ENCODE results near the gene YIPF6.
A peak's percentile ranks its signal among the peaks of the same experiment; 100 is the strongest.
"Not testable (repeated sequence)": the region's sequence is repeated elsewhere in the genome, so short reads cannot be mapped to it uniquely, and the experiment has no call there.

YIPF6 gene

DNA sequence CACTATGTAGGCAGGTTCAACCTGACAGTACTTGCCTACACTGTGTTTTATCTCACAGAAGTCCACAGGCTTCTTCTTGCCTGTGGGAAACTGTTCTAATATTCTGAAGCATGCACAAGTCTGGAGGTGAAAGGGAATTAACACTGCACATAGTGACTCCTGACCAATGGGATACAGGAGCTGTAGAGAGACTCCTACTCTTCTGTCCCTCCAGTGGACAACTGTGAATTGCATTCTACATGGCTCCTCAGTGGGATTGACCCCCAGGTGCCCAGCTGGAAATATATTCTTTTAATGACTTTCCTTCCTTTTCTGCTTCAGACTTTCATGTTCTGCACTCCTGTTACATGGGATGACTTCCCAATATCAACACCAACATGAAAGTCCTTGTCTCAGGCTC lies 8.2 kb upstream of the YIPF6 start:
- Mint-ChIP-seq H3K27me3 (peaks cover 3% of the 10 kb centered on the region), H3K27ac (no peak overlapping the region), H3K9me3 (peaks cover 6% of the 10 kb centered on the region), H3K36me3 (ENCODE audit: low read depth) (no peaks in the 10 kb centered on the region), H3K4me1 (ENCODE audit: low read depth) (no peaks in the 10 kb centered on the region), H3K4me3 (no peak overlapping the region)
- intact Hi-C loops (cut with micrococcal nuclease) = no loop called here

DNA sequence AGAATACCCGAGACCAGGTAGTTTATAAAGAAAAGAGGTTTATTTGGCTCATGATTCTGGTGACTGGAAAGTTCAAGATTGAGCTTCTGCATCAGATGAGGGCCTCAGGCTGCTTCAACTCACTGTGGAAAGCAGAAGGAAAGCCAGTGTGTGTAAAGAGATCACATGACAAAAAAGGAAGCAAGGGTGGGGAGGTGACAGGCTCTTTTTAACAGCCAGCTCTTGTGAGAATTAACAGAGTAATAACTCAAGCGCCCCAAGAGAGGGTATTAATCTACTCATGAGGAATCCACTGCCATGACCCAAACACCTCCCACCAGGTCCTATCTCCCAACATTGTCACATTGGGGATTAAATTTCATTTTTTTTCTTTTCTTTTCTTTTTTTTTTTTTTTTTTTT lies 6.3 kb upstream of the YIPF6 start:
- Mint-ChIP-seq H3K4me3 (no peak overlapping the region), H3K4me1 (ENCODE audit: low read depth) (no peaks in the 10 kb centered on the region), H3K27me3 (peaks cover 5% of the 10 kb centered on the region), H3K27ac (no peak overlapping the region), H3K9me3 (peaks cover 6% of the 10 kb centered on the region), H3K36me3 (ENCODE audit: low read depth) (no peaks in the 10 kb centered on the region)
- intact Hi-C loops (cut with micrococcal nuclease) = no loop called here

DNA sequence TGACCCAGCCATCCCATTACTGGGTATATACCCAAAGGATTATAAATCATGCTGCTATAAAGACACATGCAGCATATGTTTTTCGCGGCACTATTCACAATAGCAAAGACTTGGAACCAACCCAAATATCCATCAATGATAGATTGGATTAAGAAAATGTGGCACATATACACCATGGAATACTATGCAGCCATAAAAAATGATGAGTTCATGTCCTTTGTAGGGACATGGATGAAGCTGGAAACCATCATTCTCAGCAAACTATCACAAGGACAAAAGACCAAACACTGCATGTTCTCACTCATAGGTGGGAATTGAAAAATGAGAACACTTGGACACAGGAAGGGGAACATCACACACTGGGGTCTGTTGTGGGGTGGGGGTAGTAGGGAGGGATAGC lies 5.1 kb upstream of the YIPF6 start:
- H3K36me3 Mint-ChIP-seq (ENCODE audit: low read depth); intact Hi-C loops (cut with micrococcal nuclease): not testable (repeated sequence)

GRCh38 chrX:68498044-68498507 lies 775 bp upstream of the YIPF6 start:
- Mint-ChIP-seq H3K9me3 (no peaks in the 10 kb centered on the region), H3K27ac (peak overlapping the region; percentile 99), H3K27me3 (peaks cover 5% of the 10 kb centered on the region), H3K36me3 (ENCODE audit: low read depth) (peaks cover 29% of the 10 kb centered on the region), H3K4me1 (ENCODE audit: low read depth) (peaks cover 6% of the 10 kb centered on the region), H3K4me3 (peak overlapping the region; percentile 91)
- intact Hi-C loops (cut with micrococcal nuclease) = loop anchor here (5.0 kb wide), 2 partner anchors 66 to 301 kb away; partner anchors contain the start of gene OPHN1

More for the DNA sequence above, 5.1 kb upstream of the YIPF6 start:
- H3K4me1 Mint-ChIP-seq (ENCODE audit: low read depth); H3K27ac Mint-ChIP-seq; H3K4me3 Mint-ChIP-seq; H3K27me3 Mint-ChIP-seq; H3K9me3 Mint-ChIP-seq: not testable (repeated sequence)

DNA sequence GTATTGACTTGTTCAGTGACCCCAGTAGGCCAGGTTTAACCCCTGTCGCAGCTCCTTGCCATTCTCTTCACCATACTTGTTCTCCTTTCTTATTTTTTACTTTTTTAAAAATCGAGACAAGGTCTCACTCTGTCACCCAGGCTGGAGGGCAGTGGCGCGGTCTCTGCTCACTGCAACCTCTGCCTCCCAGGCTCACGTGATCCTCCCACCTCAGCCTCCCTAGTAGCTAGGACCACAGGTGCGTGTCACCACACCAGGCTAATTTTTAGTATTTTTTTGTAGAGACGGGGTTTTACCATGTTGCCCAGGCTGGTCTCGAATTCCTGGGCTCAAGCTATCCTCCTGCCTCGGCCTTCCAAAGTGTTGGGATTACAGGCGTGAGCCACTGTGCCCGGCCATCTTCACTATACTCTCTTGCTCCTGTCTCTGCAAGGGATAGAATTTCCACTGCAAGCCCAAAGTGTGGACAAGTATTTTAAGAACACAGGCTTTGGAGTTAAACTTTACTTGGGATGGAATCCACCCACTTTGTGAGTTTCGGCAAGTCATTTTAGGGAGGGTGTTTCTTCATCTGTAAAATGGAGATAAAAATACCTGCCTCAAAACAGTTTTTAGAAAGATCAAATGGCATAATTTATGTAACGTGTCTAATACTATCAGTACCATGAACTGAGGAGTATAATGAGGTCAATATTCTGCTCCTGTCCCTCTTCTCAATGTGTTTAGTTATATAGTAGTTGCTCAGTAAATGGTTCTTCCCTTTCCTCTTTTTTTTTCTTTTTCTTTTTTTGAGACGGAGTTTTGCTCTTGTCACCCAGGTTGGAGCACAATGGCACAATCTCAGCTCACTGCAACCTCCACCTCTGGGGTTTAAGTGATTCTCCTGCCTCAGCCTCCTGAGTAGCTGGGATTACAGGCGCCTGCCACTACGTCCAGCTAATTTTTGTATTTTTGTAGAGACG lies 973 bp downstream of the YIPF6 start:
- peaks cover 6% of the 10 kb centered on the region for H3K4me1 Mint-ChIP-seq (ENCODE audit: low read depth)
- H3K36me3 Mint-ChIP-seq (ENCODE audit: low read depth) = peaks cover 34% of the 10 kb centered on the region
- H3K27me3 Mint-ChIP-seq = peaks cover 1% of the 10 kb centered on the region
- intact Hi-C loops (cut with micrococcal nuclease) = loop anchor here (5.0 kb wide), 2 partner anchors 68 to 303 kb away; partner anchors contain the start of gene OPHN1
- H3K9me3 Mint-ChIP-seq = no peaks in the 10 kb centered on the region
- H3K4me3 Mint-ChIP-seq = peak overlapping the region; percentile 91
- H3K27ac Mint-ChIP-seq = peak overlapping the region; percentile 99

DNA sequence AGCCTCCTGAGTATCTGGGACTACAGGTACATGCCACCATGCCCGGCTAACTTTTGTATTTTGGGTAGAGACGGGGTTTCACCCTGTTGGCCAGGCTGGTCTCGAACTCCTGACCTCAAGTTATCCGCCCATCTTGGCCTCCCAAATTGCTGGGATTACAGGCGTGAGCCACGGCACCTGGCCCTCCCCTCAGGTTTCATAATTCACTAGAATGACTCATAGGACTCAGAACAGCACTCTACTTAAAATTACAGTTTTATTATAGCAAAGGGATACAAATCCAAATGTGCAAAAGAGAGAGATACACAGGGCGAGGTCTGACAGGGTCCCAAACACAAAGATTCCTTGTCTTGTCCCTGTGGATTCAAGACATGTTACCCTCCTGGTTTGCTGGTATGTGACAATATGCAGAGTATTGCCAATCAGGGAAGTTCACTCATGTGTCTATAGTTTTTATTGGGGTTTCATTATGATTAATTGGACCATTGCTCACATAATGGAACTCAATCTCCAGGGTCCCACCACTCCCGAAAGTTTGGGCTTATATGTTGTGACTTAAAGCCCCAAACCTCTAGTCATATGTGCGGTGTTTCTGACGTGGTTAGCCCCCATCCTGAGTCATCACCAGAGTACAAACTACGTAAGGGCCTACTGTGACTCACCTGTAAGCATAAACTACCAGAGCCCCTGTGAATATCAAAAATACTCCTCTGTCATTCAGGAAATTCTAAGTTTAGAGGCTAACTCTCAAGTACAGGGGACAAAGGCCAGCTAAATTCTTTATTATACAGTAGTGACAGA lies 5.2 kb downstream of the YIPF6 start:
- Mint-ChIP-seq H3K4me1 (ENCODE audit: low read depth) (peaks cover 21% of the 10 kb centered on the region), H3K36me3 (ENCODE audit: low read depth) (peaks cover 44% of the 10 kb centered on the region), H3K27ac (no peak overlapping the region), H3K27me3 (no peaks in the 10 kb centered on the region), H3K4me3 (no peak overlapping the region), H3K9me3 (no peaks in the 10 kb centered on the region)
- intact Hi-C loops (cut with micrococcal nuclease) = no loop called here

DNA sequence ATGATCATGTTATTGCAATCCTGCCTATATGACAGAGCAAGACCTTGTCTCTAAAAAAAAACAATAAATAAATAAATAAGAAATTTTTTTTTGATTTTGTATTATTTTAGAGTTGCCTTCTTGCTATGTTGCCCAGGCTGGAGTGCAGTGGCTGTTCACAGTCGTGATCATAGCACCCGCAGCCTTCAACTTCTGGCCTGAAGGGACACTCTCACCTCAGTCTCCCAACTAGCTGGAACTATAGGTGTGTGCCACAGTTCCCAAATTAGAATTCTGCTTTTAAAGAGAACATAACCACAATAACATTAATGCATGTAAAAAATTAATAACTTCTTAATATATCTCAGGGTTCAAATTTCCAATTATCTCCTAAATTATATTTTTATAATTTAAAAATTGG lies 7.8 kb downstream of the YIPF6 start:
- H3K4me3 Mint-ChIP-seq = no peak overlapping the region
- H3K9me3 Mint-ChIP-seq = no peaks in the 10 kb centered on the region
- H3K27me3 Mint-ChIP-seq = no peaks in the 10 kb centered on the region
- intact Hi-C loops (cut with micrococcal nuclease) = no loop called here
- H3K36me3 Mint-ChIP-seq (ENCODE audit: low read depth) = peaks cover 51% of the 10 kb centered on the region
- H3K4me1 Mint-ChIP-seq (ENCODE audit: low read depth) = peaks cover 26% of the 10 kb centered on the region
- H3K27ac Mint-ChIP-seq = no peak overlapping the region

DNA sequence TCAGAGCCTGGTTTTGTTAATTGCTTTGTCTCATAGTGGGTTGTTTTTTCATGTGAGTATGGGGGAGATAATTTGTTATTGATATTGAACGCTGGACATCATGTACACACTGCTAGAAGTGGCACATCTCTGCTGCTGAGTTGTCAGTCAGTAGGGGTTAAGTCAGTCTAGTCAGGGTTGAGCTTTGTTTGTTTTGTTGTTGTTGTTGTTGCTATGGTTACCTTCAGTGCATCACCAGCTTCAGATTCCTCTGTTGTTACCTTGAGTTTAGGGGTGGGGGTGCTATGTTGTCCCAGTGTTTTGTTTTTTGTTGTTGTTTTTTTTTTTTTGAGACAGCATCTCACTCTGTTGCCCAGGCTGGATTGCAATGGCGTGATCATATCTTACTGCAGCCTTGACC lies 9.9 kb downstream of the YIPF6 start:
- Mint-ChIP-seq H3K36me3 (ENCODE audit: low read depth) (peaks cover 41% of the 10 kb centered on the region), H3K9me3 (no peaks in the 10 kb centered on the region), H3K27me3 (no peaks in the 10 kb centered on the region), H3K4me1 (ENCODE audit: low read depth) (peaks cover 21% of the 10 kb centered on the region), H3K4me3 (no peak overlapping the region), H3K27ac (no peak overlapping the region)
- intact Hi-C loops (cut with micrococcal nuclease) = no loop called here

GRCh38 chrX:68511255-68511654 lies 12.4 kb downstream of the YIPF6 start:
- Mint-ChIP-seq H3K4me1 (ENCODE audit: low read depth) (peaks cover 15% of the 10 kb centered on the region), H3K36me3 (ENCODE audit: low read depth) (peaks cover 50% of the 10 kb centered on the region), H3K9me3 (no peaks in the 10 kb centered on the region), H3K27me3 (no peaks in the 10 kb centered on the region), H3K27ac (no peak overlapping the region), H3K4me3 (no peak overlapping the region)
- intact Hi-C loops (cut with micrococcal nuclease) = loop anchor here (5.0 kb wide), 3 partner anchors 196 to 296 kb away; no protein-coding TSS in a partner anchor

- peaks cover 69% of the 10 kb centered on the region for H3K36me3 Mint-ChIP-seq (ENCODE audit: low read depth)
- H3K27ac Mint-ChIP-seq; H3K9me3 Mint-ChIP-seq; H3K4me1 Mint-ChIP-seq (ENCODE audit: low read depth); H3K4me3 Mint-ChIP-seq; intact Hi-C loops (cut with micrococcal nuclease); H3K27me3 Mint-ChIP-seq: not testable (repeated sequence)
Observed at GRCh38 chrX:68524680-68525079, 25.8 kb downstream of the YIPF6 start.

- intact Hi-C loops (cut with micrococcal nuclease) = no loop called here
- Mint-ChIP-seq H3K4me1 (ENCODE audit: low read depth) (no peaks in the 10 kb centered on the region), H3K4me3 (no peak overlapping the region), H3K27me3 (no peaks in the 10 kb centered on the region), H3K27ac (no peak overlapping the region), H3K9me3 (no peaks in the 10 kb centered on the region), H3K36me3 (ENCODE audit: low read depth) (peaks cover 67% of the 10 kb centered on the region)
Observed at GRCh38 chrX:68532831-68533533, 34.1 kb downstream of the YIPF6 start.

DNA sequence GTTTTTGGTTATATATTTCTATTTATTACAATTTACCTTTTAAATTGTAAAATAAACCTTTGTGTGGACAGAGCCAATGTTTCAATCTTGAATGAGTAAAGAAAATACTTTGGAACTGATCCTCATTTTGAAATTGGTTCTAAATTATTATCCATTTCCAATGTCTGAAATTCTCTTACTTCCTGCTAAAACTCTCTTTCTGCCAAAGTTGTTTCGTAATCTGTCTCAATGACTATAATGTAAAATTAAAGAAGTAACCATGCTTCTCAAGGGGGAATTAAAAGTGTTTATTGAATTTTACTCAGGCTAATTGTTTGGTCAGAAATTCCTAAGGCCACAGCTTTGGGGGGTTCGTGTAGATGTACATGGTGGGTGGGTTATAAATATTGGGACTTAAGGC lies 34.8 kb downstream of the YIPF6 start:
- H3K27me3 Mint-ChIP-seq = no peaks in the 10 kb centered on the region
- no peak overlapping the region for H3K27ac Mint-ChIP-seq
- H3K36me3 Mint-ChIP-seq (ENCODE audit: low read depth) = peaks cover 61% of the 10 kb centered on the region
- no peaks in the 10 kb centered on the region for H3K9me3 Mint-ChIP-seq
- no peak overlapping the region for H3K4me3 Mint-ChIP-seq
- no peaks in the 10 kb centered on the region for H3K4me1 Mint-ChIP-seq (ENCODE audit: low read depth)
- intact Hi-C loops (cut with micrococcal nuclease) = no loop called here

DNA sequence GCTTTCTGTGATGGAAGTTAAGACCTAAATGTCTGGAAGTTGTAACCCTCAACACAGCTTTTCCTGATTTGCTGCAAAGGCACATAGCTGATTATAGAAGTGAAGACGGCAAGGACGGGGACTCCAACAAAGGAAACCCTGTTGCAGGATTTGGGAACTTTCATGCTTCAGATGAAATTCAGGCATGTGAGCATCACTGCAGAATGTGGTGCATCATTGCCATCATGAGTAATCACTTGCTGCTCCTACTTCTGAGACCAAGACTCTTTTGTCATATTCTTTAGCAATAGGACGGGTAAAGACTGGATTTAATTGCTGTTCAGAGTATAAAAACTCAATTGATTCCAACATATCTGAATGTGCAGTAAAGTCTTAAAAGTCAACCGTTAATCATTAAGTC lies 35.8 kb downstream of the YIPF6 start:
- H3K27ac Mint-ChIP-seq = no peak overlapping the region
- intact Hi-C loops (cut with micrococcal nuclease) = no loop called here
- H3K36me3 Mint-ChIP-seq (ENCODE audit: low read depth) = peaks cover 50% of the 10 kb centered on the region
- H3K9me3 Mint-ChIP-seq = no peaks in the 10 kb centered on the region
- H3K4me1 Mint-ChIP-seq (ENCODE audit: low read depth) = no peaks in the 10 kb centered on the region
- no peaks in the 10 kb centered on the region for H3K27me3 Mint-ChIP-seq
- no peak overlapping the region for H3K4me3 Mint-ChIP-seq
